GM19463 (cell line): ENCODE results near the gene BRME1.
"Not testable (repeated sequence)": the region's sequence is repeated elsewhere in the genome, so short reads cannot be mapped to it uniquely, and the experiment has no call there.

Experiments used
- ATAC-seq: cut with Tn5 transposase; IDR thresholded peaks from one replicate; pipeline ENCODE4 v1.9.1; 2021; ENCODE audit warnings: mild to moderate bottlenecking, moderate library complexity; ENCODE audit not compliant: unreplicated experiment

Gene BRME1

DNA sequence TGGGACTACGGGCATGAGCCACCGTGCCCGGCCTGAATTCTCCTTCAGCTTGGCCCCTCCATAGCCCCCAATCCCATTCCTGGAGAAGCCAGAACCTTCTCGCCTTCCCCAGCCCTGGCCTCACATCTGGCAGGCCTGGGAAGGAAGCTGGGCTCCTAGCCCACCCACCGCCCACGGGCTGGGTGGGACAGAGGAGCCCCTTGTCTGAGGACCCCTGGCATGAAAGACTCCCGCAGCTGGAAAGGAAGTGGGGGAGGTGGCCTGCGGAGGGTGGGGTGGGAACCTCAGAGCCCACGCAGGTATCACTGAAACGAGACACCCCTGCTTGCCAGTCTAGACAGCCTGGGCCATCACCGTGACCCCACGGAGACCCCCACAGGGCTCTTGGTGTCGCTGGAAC lies 36.6 kb downstream of the BRME1 start:
- no peak for ATAC-seq

DNA sequence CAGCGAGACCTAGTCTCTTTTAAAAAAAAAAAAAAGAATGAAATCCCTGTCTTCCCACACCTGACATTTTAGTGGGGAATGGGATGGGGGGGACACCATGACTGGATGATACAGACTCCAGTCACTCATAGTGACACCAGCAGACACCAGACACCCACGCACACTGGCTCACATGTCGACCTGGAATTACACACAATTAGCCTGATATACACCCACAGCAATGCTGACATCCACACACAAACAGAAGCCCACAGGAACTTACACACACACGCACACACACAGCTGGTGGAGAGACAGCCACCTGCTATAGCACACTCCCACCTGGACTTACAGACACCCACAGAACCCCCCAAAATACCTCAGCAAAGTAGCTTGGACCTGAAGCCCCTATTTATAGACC lies 37.3 kb downstream of the BRME1 start:
- no peak for ATAC-seq

DNA sequence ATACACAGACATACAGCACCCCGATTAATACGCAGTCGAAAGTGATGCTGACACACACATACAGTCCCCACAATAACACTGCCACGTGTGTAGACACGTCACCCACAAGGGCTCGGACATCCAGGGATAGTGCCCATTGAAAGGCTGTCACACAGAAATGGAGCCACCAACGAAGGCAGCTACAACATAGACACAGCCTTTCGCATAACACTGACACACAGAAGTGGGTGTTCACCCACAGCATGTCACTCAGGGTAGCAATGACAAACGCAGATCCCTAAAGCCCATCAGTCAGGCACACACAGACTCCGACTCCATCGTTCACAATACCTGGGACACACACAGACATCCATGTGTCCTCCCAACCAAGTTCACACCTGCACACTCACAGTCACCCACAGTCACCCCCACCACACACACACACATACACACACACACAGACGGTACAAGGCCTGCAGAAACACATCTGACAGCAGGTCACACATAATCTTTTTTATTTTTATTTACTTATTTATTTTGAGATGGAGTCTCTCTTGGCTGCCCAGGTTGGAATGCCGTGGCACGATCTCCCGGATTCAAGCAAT lies 39.4 kb downstream of the BRME1 start:
- ATAC-seq: no peak

DNA sequence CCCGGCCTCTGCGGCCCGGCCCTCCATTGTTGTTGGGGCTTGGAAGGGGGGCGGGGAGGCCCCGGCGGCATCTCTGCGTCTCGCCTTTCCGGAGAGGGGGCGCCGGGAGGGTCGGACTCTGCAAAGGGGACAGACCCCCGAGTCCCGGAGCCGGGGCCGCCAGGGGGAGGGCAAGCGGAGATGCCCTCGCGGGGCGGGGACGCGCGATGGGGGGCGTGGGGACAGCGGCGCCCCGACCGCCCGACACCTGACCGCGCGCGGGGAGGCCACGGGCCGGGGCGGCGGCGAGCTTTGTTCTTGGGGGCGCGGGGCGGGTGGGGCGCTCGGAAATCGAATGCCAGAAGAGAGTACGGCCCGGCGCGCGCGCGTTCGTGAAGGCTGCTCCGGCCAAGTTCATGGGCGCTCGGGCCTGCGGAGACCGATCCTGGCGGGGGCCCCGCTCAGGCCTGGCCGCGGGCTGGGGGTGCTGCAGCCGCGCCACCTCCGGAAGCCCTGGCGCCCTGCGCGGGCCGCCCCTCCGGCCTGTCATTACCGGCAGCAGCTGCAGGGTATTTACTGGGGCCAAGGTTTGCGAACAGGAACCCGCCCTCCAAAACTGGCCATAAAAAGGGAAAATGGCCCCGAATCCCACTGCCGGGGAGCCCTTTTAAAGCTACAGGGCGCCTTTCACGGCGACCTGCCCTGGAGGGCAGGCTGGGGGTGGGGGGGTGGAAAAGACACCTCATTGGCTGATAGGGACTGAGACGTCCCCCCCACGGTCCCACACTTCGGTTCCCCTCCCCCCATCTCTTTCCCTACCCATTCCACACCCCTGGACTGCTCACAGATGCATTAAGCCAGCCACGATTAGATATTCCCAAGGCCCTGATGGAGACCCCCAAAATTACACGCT lies 40.1 kb downstream of the BRME1 start:
- ATAC-seq: no peak

DNA sequence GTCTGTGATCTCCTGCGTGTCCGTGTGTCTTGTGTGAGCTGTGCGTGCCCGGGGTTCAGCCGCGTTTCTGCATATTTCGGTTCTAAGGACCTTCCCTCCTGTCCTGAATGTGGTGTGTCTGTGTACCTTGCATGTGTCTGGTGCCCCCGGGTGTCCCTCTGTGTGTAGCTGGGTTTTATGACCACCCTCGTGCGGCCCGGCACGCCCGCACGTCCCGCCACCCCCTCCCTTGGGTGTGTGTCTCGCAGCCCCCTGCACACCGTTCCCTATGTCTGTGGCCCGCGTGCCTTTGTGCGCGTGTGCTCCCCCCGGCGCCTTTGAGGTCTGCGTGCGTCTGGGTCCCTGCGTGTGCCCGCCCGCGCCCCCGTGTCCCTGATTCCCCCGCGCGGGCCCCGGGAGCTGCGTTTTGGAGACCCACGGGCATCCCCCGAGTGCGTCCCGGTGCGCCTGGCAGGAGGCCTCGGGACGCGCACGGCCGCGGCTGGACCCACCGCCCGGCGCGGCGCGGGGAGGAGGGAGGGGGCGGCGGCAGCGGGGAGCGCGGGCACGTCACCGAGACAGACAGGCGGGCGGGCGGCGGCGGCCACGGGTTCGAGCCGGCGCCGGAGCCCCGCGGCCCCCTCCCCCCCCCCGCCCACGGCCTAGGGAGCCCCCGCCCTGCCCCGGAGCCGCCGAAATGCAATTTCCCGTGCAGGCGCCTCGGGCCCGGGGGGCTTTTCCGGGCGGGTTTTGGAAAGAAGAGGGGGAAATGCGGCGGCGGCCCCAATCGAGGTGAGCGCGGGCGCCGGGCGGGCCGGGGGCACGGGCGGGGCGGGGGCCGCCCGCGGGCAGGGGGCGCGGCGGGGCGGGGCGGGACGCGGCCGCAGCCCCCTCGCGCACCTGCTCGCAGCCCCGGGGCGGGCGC lies 41.0 kb downstream of the BRME1 start:
- no peak for ATAC-seq

DNA sequence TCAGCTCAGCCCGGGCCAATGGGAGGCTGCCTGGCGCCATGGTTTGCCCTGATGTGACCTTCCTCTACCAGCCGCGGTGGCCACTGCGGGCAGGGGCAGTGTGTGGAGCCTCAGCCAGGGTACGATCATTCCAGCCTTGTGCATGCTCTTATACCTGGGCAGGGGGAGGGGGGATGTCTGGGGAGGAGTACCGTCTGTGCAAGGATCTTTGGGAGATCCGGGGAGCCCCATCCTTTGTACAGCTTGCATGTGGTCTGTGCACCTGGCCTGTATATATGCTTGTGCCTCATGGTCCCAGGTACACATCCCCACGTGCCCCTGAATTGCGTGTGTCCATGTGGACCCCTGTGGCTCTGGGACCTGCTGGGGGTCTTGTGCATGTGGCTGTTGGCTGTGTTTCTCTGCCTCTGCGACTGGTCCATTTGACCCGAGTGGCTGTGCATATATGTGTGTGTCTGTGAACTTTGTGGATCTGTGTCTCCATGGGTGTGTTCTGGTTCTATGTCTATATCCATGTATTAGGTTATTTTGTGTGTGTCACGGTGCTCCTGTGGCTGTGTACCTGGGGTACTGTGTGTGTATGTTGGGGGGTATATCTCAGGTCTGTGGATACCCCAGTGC lies 41.8 kb downstream of the BRME1 start:
- no peak for ATAC-seq

DNA sequence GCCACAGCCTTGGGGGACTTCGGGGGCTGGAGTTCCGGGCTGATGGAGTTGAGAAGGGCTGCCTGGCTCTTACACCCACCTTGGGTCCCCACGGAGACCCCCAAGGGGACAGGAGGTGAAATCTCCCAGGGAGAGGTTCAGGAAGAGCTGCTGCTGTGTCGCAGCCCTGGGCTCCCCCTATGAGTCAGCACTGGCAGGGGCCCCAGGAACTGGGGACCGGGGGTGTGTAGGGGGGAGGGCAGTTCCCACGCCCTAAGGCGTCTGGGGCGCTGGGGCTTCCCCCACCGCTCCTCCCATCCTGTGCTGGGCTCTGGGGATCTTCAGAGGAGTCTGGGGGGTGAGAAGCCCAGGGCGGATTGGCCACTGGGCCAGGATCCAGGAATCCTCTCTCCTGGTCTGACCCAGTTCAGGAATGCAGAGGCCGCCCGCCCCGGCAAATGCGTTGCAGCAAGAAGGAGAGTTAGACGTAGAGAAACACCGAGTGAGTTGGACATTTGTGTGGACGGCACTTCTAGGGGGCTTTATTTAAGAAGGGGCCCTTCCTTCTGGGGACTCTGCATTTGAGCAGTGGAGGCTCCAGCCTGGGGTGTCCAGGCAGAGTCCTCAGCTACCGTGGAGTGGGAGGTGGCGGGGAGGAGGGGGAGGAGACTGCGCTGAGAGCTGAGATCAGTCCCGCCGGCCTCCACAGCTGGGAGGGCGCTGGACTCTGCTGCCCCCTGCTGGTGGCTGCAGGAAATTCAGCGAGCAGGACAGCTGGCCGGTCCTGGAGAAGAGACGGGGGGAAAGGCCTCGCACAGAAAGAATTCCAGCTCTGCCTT lies 44.0 kb downstream of the BRME1 start:
- peak; percentile 74 for ATAC-seq

DNA sequence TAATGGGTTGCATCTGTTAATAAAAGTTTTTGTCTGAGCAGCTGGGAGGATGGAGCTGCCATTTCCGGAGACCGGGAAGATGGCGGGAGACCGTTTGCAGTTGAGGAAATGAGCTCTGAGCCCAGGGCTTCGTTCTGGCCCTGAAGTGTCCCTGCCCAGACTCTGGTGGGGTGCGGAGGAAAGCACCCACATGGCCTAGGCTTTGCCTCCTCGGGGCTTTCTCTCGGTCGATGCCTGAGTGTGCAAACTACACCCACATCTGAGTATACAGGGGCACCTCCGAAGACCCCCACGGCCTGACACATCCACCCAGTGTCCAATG lies 44.6 kb downstream of the BRME1 start:
- ATAC-seq: peak; percentile 24

DNA sequence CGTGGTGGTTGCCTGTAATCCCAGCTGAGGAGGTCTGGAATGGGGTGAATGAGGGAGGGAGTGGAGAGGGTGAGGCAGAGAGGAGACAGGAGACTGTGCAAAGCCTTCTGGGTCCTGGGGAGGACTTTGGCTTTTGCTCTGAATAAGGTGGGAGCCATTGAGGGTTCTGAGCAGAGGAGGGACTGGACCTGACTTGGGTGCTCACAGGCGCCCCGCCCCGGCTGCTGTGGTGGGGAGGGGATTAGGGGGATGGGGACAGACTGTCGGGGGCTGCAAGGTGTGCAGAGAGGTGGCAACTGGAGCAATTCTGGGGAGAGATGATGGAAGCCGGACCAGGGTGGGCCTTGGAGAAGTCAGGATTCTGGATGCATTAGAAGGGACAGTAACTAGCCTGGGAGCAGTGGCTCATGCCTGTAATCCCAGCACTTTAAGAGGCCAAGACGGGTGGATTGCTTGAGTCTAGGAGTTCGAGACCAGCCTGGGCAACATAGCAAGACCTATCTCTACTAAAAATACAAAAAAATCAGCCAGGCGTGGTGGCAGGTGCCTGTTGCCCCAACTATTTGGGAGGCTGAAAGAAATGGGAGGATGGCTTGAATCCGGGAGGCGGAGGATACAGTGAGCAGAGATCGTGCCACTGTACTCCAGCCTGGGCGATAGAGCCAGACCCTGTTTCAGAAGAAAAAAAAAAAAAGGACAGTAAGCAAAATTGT lies 45.1 kb downstream of the BRME1 start:
- ATAC-seq: no peak

DNA sequence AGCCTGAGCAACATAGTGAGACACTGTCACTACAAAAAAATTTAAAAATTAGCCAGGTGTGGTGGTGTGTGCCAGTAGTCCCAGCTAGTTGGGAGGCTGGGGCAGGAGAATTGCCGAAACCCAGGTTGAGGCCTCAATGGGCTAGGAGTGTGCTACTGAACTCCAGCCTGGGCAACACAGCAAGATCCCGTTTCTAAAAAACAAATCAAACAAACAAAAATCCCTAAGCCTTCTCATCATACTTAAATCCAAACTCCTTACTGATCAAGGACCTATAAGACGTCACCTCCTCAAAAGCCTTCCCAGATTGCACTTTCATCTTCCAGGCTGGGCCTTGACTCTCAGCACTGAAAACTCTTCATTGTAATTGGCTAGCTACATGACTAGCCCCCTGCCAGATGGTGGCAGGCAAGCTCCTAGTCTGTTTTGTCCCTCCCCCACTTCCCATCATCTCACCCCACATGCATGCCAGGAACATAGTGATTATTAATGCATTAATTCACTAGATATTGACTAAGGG lies 46.5 kb downstream of the BRME1 start:
- no peak for ATAC-seq

DNA sequence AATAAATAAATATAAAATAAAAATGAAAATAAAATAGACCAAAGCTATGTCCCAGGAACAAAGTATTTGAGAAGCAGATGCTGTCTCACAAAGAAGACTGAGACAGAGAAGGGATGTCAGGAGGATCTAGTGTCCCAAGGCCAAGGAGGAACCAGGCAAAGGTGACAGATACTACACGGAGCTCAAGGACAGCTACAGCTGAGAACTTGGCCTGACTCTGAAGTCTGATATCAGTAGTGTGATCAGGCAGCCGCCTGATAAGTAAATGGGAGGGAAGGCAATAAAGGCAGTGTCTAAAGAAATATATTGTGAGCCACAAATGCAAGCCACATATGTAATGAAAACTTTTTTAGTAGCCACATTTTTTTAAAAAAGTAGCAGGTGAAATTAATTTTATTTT lies 49.4 kb downstream of the BRME1 start:
- no peak for ATAC-seq

DNA sequence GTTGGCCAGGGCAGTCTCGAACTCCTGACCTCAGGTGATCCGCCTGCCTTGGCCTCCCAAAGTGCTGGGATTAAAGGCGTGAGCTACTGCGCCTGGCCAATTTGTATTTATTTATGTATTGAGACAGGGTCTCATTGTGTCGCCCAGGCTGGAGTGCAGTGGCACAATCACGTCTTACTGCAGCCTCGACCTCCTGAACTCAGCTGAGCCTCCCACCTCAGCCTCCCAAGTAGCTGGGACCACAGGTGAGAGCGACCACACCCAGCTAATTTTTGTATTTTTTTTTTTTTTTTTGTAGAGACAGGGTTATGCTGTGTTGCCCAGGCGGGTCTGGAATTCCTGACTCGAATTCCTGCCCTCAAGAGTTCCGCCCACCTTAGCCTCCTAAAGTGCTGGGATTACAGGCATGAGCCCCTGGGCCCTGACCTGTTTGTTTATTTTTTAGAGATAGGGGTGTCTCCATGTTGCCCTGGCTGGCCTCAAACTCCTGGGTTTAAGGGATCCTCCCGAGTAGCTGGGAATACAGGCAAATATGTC lies 53.7 kb downstream of the BRME1 start:
- not testable (repeated sequence) for ATAC-seq

DNA sequence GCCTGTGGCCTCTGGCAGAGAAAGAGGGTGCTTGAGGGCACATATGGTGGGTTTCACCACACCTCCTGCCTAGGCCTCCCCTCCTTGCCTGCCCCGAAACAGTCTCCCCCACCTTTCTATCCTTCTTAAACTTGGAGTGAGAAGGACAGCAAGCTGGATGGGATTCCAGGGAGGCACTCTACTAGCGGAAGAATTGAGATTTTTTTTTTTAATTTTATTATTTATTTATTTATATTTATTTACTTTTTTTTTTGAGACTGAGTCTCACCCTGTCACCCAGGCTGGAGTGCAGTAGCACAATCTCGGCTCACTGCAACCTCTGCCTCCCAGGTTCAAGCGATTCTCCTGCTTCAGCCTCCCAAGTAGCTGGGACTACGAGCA lies 54.2 kb downstream of the BRME1 start:
- not testable (repeated sequence) for ATAC-seq

DNA sequence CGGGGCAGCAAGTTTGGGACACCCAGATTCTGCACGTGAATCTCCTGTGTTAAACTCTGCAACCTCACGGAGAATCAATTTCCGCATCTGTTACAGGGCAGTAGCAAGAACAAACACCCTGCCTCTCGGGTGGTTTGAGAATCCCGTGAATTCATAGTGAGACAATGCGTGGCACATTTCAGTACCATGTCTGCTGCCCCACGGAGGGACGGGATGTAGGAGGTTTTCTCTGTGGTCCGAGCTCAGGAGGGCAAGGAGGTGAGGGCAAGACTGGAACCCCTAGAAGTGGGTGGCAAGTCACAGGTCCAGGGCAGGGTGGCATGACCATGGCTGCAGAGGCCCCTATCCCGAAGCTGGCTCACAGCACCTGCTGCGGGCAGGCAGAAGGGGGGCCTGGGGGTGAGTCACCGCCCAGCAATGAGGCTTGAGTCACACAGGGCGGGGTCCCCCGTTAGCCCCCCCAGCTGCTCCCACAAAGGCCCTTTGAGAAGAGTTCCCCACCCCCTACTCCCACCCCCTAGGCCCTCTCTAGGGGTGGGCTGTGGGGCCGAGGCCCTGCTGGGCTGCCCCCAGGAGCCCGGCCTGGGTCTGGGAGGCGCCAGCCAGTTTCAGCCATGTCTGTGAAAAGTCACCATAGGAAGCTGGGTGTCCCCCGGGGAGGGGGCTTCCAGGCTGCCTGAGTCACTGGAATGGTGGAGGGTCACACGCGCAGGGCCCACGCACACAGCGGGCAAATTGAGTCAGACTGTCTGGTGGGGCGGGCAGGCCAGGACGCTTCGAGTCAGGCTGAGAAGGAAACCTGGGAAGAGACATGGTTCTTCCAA lies 54.8 kb downstream of the BRME1 start:
- ATAC-seq: no peak

DNA sequence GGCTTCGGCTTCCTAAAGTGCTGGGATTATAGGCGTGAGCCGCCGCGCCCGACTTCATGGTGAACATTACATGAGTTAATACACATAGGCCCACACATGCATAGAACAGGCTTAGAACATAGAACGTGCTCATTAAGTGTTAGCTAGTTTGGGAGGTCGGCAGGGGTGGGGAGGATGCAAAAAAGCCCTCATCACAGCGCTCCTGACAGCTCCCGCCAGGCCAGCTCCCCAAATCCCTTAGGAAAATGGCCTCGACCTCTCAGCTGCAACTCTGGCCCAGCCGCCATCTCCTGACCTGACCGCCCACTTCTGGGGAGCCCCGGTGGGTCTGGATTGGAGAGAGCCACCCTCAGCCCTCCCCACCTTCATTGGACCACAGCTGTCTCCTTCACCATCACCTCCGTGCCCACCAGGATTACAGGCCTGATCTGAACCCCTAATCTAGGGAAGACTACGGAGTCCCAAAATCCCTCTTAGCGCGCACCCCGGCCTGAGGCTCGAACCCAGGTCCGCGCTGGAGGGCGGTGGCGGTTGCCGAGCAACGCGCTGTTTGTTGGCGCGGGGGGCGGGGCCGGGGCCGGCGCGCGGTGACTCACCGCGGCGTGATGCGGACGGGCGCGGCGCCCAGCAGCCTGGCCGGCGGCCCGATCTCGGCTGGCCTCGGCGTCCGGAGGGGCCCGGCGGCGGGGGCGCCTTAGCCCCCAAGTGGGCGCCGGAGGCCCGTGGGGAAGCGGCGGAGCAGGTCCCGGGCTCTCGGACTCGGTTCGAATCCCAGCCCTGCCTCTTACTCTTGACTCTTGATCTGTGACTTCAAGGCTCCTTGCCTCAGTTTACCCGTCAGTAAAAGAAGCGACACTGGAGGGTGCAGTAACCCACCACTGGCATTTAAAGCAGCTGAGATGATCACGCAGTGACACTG lies 55.7 kb downstream of the BRME1 start:
- no peak for ATAC-seq

DNA sequence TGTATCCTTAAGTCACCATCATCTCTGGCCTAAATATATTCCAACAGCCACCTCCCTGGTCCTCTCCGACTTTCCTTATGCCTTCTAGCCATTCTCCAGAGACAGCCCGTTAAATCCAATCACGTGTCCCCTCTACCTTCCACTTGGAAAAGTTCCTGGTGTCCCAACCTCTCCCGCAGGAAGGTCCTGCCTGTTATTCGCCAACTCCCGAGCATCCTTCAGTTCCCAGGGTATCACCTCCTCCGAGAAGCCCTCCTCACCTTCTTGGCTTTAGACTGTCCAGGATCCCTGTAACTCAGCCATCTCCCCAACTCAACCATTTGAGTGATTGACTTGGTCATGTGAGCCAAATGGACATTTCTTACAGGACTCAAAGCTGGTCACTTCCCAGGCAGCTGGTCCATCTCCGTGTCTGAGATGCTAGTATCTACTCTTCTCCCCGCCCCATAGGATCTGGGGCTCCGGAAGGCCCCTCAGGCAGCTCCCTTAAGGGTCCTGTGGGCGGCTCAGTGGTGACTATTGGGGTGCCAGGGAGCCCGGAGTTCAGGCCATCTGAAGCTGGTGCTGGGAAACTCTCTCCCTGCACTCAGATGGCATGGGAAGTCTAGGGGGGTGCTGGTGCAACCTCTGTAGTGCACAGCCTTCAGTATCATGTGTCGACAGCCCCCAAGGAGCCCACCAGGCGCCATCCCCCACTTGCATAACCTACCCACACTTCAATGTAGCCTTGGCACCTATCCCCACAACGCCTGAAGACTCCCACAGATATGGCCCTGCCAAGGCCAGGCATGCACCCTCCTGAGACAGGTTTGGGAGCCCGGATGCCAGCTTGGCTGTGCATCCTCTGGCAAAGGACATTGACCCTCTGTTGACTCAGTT lies 56.9 kb downstream of the BRME1 start:
- no peak for ATAC-seq

DNA sequence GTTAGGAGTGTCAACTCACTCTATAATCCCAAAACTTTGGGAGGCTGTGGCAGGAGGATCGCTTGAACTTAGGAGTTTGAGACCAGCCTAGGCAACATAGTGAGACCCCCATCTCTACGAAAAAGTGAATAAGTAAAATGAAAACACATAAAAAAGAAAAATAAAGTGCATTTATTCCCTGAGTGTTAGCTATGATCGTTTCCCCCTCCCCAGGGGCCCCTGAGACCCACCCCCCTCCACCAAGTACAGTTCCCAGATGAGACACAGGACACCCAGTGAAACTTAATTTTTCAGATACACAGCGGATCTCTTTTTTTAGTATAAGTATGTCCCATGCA lies 57.6 kb downstream of the BRME1 start:
- no peak for ATAC-seq
